ENCODE data around the gene CCT8L2.
"Not testable (repeated sequence)": the region's sequence is repeated elsewhere in the genome, so short reads cannot be mapped to it uniquely, and the experiment has no call there.

The CCT8L2 gene, protein sequence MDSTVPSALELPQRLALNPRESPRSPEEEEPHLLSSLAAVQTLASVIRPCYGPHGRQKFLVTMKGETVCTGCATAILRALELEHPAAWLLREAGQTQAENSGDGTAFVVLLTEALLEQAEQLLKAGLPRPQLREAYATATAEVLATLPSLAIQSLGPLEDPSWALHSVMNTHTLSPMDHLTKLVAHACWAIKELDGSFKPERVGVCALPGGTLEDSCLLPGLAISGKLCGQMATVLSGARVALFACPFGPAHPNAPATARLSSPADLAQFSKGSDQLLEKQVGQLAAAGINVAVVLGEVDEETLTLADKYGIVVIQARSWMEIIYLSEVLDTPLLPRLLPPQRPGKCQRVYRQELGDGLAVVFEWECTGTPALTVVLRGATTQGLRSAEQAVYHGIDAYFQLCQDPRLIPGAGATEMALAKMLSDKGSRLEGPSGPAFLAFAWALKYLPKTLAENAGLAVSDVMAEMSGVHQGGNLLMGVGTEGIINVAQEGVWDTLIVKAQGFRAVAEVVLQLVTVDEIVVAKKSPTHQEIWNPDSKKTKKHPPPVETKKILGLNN

DNA sequence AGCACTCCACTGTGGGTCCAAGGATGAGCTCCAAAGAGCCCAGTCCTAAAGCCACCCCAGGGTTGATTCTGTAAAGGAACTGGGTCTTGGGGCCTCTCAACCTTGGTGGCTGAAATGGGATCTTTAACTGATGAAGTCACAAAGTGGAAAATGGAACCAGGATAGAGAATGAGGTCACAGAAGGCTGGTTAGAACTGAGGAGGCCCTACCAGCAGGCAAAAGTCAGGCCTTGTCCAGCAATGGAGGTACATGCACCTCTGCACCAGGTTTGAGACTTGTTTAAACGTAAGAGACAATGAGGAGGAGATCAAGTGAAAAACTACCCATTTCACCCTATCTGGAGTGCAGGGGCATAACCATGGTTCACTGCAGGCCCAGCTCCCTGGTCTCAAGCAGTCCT lies at the start of gene CCT8L2:
Gene CCT8L2, minus strand, starts transcription at position 101 of the 400 bp plus-strand sequence. CDS start 260 bp downstream, outside the sequence.
- not testable (repeated sequence) for H3K4me1 ChIP-seq (ENCODE audit: control insufficient read depth, insufficient read depth, low read length); H3K9ac ChIP-seq (ENCODE audit: low read depth, low read length); H3K9me3 ChIP-seq (ENCODE audit: control insufficient read depth, insufficient read depth, low read length)

DNA sequence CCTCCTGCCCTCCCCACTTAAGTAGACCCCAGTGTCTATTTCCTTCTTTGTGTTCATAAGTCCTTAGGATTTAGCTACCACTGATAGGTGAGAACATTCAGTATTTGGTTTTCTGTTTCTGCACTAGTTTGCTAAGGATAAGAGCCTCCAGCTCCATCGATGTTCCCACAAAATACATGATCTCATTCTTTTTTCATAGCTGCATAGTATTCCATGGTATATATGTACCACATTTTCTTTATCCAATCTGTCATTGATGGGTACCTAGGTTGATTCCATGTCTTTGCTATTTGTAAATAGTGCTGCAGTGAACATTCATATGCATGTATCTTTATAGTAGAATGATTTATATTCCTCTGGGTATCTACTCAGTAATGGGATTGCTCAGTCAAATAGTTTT lies 42.8 kb upstream of the CCT8L2 start:
- not testable (repeated sequence) for H3K9ac ChIP-seq (ENCODE audit: low read depth, low read length); H3K9me3 ChIP-seq (ENCODE audit: control insufficient read depth, insufficient read depth, low read length); H3K4me3 ChIP-seq (ENCODE audit: low read depth, low read length); H3K4me1 ChIP-seq (ENCODE audit: control insufficient read depth, insufficient read depth, low read length); H3K36me3 ChIP-seq (ENCODE audit: control insufficient read depth, insufficient read depth, low read length); H3K27me3 ChIP-seq (ENCODE audit: control insufficient read depth, insufficient read depth, low read length)

More for the DNA sequence above, at the start of gene CCT8L2:
- not testable (repeated sequence) for H3K4me3 ChIP-seq (ENCODE audit: low read depth, low read length); H3K27me3 ChIP-seq (ENCODE audit: control insufficient read depth, insufficient read depth, low read length); H3K36me3 ChIP-seq (ENCODE audit: control insufficient read depth, insufficient read depth, low read length)

DNA sequence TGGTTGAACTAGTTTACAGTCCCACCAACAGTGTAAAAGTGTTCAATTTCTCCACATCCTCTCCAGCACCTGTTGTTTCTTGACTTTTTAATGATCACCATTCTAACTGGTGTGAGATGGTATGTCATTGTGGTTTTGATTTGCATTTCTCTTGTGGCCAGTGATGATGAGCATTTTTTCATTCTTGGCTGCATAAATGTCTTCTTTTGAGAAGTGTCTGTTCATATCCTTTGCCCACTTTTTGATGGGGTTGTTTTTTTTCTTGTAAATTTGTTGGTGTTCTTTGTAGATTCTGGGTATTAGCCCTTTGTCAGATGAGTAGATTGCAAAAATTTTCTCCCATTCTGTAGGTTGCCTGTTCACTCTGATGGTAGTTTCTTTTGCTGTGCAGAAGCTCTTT lies 41.5 kb upstream of the CCT8L2 start:
- H3K27me3 ChIP-seq (ENCODE audit: control insufficient read depth, insufficient read depth, low read length), result not testable (repeated sequence)

DNA sequence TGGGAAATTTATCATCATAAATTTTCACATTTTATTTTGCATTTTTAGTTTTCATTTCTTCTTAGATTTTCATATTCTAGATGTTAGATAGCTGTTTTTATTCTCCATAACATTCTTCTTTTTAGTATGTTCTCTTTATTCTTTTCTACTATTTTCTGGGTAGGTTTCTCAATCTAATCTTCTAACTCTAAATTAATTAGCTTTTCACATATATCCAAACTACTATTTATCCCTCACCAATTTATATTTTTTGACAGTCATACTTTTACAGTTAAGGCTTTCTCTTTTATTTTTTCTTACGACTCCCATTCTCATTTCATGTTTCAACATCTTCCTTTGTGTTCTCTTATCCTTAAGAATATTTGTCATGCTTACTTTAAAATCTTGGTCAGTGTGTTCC lies 35.9 kb upstream of the CCT8L2 start:
- not testable (repeated sequence) for H3K36me3 ChIP-seq (ENCODE audit: control insufficient read depth, insufficient read depth, low read length); H3K9me3 ChIP-seq (ENCODE audit: control insufficient read depth, insufficient read depth, low read length); H3K27me3 ChIP-seq (ENCODE audit: control insufficient read depth, insufficient read depth, low read length); H3K4me1 ChIP-seq (ENCODE audit: control insufficient read depth, insufficient read depth, low read length); H3K4me3 ChIP-seq (ENCODE audit: low read depth, low read length); H3K9ac ChIP-seq (ENCODE audit: low read depth, low read length)

More for the DNA sequence above, 41.5 kb upstream of the CCT8L2 start:
- H3K9me3 ChIP-seq (ENCODE audit: control insufficient read depth, insufficient read depth, low read length); H3K36me3 ChIP-seq (ENCODE audit: control insufficient read depth, insufficient read depth, low read length); H3K4me1 ChIP-seq (ENCODE audit: control insufficient read depth, insufficient read depth, low read length); H3K4me3 ChIP-seq (ENCODE audit: low read depth, low read length); H3K9ac ChIP-seq (ENCODE audit: low read depth, low read length): not testable (repeated sequence)

DNA sequence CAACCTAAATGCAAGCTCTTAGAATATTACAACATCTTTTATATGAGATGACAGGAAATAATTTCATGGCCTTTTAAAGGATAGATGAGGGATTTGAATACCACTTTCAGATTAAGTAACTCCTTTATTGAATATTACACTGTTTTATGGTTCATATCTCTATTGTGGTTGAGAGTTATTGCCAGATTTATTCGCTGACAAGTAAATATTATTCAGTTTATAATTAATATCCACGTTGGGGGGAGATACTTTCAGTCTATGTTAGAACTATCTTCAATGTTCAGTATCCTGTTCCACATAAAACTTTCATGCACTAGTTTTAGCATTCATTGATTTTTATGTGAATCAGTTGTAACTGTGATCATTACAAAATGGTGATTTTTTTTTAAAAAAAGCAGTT lies 32.4 kb upstream of the CCT8L2 start:
- not testable (repeated sequence) for H3K9ac ChIP-seq (ENCODE audit: low read depth, low read length); H3K9me3 ChIP-seq (ENCODE audit: control insufficient read depth, insufficient read depth, low read length); H3K4me1 ChIP-seq (ENCODE audit: control insufficient read depth, insufficient read depth, low read length); H3K27me3 ChIP-seq (ENCODE audit: control insufficient read depth, insufficient read depth, low read length); H3K4me3 ChIP-seq (ENCODE audit: low read depth, low read length); H3K36me3 ChIP-seq (ENCODE audit: control insufficient read depth, insufficient read depth, low read length)

DNA sequence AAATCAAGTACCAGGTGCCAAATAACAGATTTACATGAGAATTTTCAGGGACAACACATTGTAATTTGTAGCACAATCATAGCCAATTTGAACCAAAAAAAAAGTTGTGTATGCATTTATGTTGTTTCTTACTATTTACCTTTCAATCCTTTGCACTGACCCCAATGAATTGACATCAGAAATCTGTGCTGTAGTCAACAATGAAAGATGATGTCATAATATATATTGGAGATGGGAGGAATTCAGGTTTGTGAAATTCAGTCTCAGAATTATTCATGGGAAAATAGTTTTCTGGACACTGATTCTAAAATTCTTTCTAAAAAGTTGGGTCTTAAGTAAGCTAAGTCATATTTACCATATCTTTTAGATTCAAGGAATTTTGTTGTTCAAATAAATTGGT lies 31.0 kb upstream of the CCT8L2 start:
- H3K9me3 ChIP-seq (ENCODE audit: control insufficient read depth, insufficient read depth, low read length); H3K4me3 ChIP-seq (ENCODE audit: low read depth, low read length); H3K36me3 ChIP-seq (ENCODE audit: control insufficient read depth, insufficient read depth, low read length); H3K4me1 ChIP-seq (ENCODE audit: control insufficient read depth, insufficient read depth, low read length); H3K27me3 ChIP-seq (ENCODE audit: control insufficient read depth, insufficient read depth, low read length); H3K9ac ChIP-seq (ENCODE audit: low read depth, low read length): not testable (repeated sequence)

DNA sequence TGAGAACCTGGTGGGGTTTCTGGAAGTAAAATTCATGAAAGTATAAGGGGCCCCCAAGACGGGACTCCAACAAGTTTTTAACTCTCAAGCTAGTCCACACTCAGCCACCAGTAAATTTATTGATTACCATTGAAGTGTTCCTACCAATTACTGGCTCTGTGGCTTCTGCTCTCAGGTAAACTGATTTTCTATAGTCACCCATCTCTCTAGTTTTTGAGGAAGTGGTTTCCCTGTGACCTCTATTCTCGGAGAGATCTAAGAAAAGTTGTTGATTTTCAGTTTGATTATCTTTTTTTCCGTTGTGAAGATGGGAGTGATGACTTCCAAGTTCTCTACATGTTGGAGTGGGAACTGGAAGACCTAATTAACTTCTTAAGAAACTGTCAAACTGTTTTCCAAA lies 24.9 kb upstream of the CCT8L2 start:
- not testable (repeated sequence) for H3K36me3 ChIP-seq (ENCODE audit: control insufficient read depth, insufficient read depth, low read length); H3K27me3 ChIP-seq (ENCODE audit: control insufficient read depth, insufficient read depth, low read length); H3K9me3 ChIP-seq (ENCODE audit: control insufficient read depth, insufficient read depth, low read length); H3K4me3 ChIP-seq (ENCODE audit: low read depth, low read length); H3K9ac ChIP-seq (ENCODE audit: low read depth, low read length); H3K4me1 ChIP-seq (ENCODE audit: control insufficient read depth, insufficient read depth, low read length)

DNA sequence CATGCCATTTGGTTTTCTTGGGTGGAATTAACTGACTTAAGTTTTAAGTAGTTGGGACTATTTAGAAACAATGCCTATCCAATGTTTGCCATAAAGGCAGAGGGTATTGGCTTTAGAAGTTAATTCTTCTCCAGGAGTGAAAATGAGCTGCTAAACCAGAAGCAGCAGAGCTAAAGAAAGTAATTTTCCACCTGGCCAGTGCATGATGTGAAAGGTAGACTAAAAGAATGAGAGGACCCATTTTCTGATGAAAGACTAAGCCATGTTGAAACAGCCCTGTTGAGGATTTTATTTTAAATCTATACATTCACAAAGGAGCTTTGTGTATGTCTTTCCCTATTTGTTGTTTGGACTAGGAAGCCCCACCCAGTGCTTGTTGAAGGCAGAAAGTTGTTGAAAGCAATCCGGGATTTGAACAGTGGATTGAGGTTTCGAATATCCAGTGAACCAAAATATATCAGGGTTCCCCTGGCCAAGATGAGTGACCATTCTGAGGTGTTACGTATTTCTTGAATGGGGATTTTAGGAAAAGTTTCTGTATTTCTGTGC lies 23.9 kb upstream of the CCT8L2 start:
- H3K9ac ChIP-seq (ENCODE audit: low read depth, low read length); H3K27me3 ChIP-seq (ENCODE audit: control insufficient read depth, insufficient read depth, low read length); H3K4me1 ChIP-seq (ENCODE audit: control insufficient read depth, insufficient read depth, low read length); H3K36me3 ChIP-seq (ENCODE audit: control insufficient read depth, insufficient read depth, low read length); H3K4me3 ChIP-seq (ENCODE audit: low read depth, low read length); H3K9me3 ChIP-seq (ENCODE audit: control insufficient read depth, insufficient read depth, low read length): not testable (repeated sequence)

DNA sequence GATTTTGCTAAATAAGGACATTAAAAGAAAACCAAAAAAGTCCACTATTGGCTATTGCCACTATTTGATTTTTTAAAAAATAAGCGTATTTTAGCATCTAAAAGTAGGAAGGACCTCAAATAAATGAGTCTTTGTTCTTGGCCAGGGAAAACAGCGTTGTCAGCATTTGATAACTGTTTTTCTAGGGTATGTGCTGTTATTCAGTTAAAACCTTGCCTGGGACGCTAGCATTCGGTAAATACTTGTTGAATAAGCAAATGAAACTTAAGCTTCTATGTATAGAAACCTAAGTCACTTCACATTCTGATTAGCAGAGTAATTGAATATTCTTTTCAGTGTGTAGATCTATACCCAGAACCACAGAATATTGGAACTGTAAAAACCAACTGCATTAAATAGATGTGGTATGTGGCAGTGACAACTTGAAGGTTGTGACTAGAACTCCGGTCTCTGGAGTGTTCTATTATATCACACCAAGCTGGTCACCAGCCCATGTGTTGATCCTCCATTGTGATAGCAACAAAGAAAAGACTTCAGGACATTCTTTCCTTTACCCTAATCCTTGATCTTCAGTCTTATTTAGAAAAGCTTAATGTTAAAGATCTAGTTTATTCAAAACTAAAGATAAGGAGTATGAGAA lies 23.1 kb upstream of the CCT8L2 start:
- H3K36me3 ChIP-seq (ENCODE audit: control insufficient read depth, insufficient read depth, low read length); H3K9ac ChIP-seq (ENCODE audit: low read depth, low read length); H3K4me1 ChIP-seq (ENCODE audit: control insufficient read depth, insufficient read depth, low read length); H3K27me3 ChIP-seq (ENCODE audit: control insufficient read depth, insufficient read depth, low read length); H3K9me3 ChIP-seq (ENCODE audit: control insufficient read depth, insufficient read depth, low read length); H3K4me3 ChIP-seq (ENCODE audit: low read depth, low read length): not testable (repeated sequence)

DNA sequence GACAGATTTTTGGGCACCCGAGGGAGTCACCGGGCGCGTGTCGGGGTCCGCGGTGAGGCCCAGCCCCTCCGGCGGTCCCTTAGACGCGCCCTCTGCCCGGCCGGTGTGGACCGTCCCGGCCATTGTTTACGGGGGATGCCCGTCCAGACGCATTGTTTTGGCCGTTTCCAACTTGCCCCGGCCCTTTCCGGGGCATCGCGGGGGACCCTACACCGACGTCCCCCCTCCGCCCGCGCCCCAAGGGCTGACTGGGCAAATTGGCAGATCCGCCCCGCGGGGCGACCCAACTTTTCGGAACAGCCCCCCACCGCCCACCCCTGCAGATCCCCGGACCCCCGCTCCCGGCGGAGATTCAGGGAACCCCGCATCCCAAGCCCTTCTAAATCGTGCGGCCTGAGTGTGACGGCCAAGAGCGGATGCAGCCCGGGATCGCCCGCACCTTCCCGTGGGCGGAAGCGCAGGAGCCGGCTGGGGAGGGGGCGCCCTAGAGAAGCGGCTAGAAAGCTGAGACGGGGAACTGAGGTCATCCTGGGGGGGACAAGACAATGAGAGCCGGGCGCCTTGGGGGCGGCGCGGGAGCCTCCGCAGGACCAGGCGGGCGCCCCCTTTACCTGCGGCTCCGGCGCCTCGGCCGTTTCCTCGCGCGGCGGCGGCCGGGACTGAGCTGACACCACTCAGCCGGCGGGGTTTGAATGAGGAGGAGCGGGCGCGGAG lies 17.1 kb upstream of the CCT8L2 start:
- H3K9me3 ChIP-seq (ENCODE audit: control insufficient read depth, insufficient read depth, low read length), result no peaks in the 10 kb centered on the region
- no peaks in the 10 kb centered on the region for H3K27me3 ChIP-seq (ENCODE audit: control insufficient read depth, insufficient read depth, low read length)
- H3K36me3 ChIP-seq (ENCODE audit: control insufficient read depth, insufficient read depth, low read length), result no peaks in the 10 kb centered on the region
- H3K9ac ChIP-seq (ENCODE audit: low read depth, low read length), result no peak overlapping the region
- H3K4me1 ChIP-seq (ENCODE audit: control insufficient read depth, insufficient read depth, low read length), result no peaks in the 10 kb centered on the region
- H3K4me3 ChIP-seq (ENCODE audit: low read depth, low read length), result no peak overlapping the region

DNA sequence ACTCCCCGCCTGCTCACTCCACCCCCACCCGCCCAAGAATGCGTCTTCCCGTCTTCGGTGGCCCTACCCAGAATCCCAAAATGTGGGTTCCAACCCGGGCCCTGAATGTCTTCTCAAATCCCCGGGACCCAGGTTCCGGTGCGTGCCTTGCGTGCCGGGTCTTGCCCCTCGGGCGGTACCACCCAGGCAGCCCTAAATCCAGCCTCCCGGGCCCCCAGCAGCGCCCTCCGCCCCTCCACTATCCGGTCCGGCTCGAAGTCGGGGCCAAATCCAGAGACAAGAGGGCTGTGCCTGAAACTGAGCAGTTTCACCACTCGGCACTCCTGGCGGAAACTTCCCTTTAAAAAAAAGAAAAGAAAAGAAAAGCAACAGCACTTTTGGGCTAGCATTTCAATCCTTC lies 16.3 kb upstream of the CCT8L2 start:
- Histone ChIP-seq H3K36me3 (ENCODE audit: control insufficient read depth, insufficient read depth, low read length) (no peaks in the 10 kb centered on the region), H3K9ac (ENCODE audit: low read depth, low read length) (no peak overlapping the region), H3K27me3 (ENCODE audit: control insufficient read depth, insufficient read depth, low read length) (no peaks in the 10 kb centered on the region), H3K9me3 (ENCODE audit: control insufficient read depth, insufficient read depth, low read length) (no peaks in the 10 kb centered on the region), H3K4me3 (ENCODE audit: low read depth, low read length) (no peak overlapping the region), H3K4me1 (ENCODE audit: control insufficient read depth, insufficient read depth, low read length) (no peaks in the 10 kb centered on the region)

Data from iPS-15b (cell line).